ENCODE measurements around the gene ARRDC1.
A peak's percentile ranks its signal among the peaks of the same experiment; 100 is the strongest.
"Not testable (repeated sequence)": the region's sequence is repeated elsewhere in the genome, so short reads cannot be mapped to it uniquely, and the experiment has no call there.

The ARRDC1 gene

GRCh38 chr9:137605121-137606004 is at the start of gene ARRDC1:
ARRDC1 (plus strand) TSS chr9:137605686; CDS start chr9:137605718, 32 bp downstream.
- DNase-seq, result peak; percentile 72

GRCh38 chr9:137556069-137556838 is 49.2 kb upstream of the ARRDC1 start:
- DNase-seq, result no peak

DNA sequence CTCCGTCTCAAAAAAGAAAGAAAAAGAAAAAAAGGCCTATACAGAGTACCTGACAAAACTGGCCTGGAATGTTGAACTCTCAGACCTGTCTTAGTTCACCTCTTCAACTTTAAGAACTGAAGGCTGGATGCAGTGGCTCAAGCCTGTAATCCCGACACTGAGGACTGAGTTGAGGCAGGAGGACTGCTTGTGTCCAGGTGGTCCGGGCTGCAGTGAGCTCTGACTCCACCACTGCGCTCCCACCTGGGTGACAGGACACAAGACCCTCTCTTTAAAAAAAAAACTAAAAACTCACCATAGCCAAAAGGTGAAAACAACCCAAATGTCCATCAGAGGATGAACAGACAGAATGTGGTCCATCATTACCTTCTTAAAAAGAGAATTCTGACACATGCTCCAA is 47.4 kb upstream of the ARRDC1 start:
- no peak for DNase-seq

DNA sequence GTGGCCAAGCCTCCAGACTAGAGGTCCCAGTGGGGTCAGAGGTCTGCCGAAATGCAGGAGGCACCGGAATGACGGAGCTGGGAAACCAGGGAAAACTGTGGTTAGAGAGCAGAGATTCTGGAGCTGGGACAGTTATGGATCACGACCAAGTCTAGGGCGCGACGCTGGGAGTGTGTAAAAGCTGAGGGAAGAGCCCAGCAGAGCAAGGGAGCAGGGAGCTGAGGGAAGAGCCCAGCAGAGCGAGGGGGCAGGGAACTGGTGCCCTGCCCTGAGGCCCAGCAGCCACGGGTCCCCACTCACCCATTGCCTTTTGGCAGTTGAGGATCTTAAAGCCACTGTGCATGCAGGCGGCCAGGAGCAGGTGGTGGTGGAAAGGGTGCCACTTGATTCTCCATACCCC is 41.4 kb upstream of the ARRDC1 start:
- DNase-seq, result no peak

DNA sequence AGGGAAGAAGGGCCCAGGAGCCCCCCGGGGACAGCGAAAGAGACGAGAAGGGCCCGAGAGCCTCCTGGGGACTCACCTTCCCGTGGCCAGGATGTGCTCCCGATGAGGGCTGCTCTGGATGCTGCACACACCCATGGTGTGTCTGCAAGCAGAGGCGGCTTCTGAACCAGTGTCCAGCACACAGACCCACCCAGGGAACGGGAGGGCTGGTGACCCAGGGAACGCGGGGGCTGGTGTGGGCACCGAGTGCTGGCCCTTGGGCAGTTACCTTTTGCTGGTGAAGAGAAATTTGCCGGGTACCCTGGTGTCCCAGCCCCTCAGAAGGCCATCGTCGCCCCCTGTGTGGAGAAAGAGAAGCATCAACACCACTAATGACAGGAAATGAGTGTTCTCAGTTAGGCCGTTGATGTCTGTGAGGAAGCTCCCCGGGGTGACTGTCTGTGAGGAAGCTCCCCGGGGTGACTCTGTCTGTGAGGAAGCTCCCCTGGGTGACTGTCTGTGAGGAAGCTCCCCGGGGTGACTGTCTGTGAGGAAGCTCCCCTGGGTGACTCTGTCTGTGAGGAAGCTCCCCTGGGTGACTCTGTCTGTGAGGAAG is 40.6 kb upstream of the ARRDC1 start:
- no peak for DNase-seq

GRCh38 chr9:137568445-137568844 is 37.0 kb upstream of the ARRDC1 start:
- DNase-seq, result not testable (repeated sequence)

DNA sequence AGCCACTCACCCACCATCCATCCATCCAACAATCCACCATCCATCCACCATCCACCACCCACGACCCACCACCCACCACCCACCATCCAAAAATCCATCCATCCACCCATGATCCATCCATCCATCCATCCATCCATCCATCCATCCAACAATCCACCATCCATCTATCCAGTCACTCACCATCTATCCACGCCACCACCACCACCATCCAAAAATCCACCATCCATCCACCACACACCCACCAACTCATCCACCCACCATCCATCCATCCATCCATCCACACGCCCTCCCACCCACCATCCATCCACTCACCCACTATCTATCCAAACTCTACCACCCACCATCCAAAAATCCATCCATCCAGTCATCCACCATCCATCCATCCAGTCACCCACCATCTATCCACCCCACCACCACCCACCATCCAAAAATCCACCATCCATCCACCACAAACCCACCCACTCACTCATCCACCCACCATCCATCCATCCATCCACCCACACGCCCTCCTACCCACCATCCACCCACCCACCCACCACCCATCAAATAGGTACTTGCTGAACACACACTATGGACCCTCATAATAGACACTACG is 35.8 kb upstream of the ARRDC1 start:
- no peak for DNase-seq

- no peak for DNase-seq
Measured at GRCh38 chr9:137570566-137570965, 34.9 kb upstream of the ARRDC1 start.

DNA sequence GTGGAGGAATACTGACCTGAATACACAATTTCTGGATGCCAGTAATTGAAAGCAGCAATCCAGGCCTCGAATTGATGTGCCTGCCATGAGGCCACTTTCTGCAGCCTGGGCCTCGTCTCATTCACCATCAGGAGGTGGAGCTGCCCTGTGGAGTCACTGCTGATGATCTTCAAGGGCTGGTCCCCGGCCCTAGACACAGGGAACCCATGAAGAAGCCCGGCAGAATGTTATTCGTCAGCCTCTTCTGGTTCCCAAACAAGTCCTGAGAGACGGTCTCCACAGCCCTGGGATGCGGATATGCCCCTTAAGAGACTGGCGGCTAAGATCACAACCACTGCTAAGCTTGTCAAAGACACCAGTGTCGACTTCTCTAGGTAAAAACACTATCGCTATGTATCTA is 31.3 kb upstream of the ARRDC1 start:
- DNase-seq, result no peak

- no peak for DNase-seq
Measured at GRCh38 chr9:137575364-137575715, 30.1 kb upstream of the ARRDC1 start.

DNA sequence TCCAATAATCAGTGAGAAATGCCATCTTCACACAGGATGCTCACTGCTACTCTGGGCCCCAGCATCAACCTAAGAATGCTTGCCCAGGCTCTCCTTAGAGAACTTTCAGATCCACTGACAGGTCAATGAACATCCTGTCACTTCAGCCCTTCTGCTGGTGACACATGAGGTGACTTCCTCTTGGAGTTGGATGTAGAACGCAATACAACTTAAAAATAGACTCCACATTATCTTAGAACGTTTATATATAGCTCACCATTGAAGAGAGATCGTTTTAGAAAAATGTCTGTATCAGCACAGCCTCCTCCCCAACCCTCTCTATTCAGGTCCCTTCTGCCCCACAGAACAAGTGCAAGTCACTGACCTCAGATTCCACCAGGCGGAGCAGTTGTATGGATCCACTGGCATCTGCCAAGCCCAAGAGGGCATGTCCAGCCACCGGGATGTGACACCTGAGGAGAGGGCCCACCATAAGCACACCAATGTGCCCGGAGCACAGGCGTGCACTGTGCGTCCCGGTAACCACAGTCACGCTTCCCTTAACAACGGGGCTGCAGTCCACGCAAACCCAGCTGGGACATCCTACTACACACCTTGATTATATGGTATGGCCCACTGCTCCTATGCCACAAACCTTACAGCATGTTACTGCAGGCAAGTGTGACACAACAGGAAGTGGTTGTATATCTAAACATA is 29.6 kb upstream of the ARRDC1 start:
- DNase-seq, result no peak

DNA sequence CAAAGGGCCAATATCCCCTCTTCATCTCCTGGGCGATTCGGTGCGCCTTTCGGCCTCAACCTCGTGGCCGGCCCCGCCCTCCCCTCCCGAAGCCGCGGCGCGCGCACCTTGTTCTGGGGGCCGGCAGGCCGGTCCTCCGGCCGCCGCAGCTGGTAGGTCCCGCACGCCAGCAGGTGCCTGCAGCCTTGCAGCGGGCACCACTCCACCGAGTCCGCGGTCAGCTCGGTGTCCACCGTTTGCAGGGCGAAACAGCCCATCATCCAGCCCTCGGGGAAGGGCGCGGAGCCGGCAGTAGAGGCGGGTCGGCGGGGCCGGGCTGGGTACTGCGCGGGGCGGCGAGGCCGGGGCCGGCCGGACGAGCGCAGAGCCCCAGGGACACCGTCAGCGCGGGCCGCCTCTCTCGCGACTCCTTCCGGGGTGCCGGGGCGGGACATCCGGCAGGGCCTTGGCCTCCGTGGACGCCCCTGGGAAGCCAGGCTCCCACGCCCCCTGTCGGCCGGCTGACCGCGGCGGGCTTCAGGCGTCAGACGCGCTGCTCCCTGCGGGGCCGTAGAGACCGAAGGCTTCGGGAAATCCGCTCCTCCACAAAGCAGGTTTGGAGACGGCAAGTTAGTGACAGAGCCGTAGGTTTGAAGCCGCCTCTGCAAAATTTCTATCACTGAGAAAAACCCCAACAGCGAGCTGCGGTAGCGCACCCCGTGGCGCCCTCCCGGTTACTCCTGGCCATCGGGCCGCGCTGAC is 26.8 kb upstream of the ARRDC1 start, which contains the start of gene DPH7:
TSS of gene DPH7 (minus strand) at position 408 of the 741 bp plus-strand sequence. CDS start at position 260, 148 bp downstream.
- peak; percentile 73 for DNase-seq

DNA sequence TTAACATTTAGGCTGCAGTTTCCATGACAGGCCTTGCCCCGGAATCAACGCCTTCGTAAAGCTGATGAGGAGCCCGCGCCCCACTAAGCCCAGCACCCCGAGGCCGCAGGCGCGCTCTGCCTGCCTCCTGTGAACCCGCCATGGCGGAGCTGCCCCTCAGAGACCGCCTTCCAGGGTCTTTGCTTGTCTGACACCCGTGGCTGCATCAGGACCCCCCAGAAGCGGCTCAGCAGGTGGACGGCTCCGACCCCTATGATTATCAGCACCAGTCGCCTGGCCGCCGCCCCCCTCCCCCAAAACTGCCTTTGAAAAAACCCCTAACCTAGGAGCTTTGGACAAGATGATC is 26.3 kb upstream of the ARRDC1 start:
- DNase-seq, result no peak

GRCh38 chr9:137580209-137580953 is 25.1 kb upstream of the ARRDC1 start:
- DNase-seq, result no peak

- DNase-seq, result no peak
Measured at GRCh38 chr9:137580954-137581322, 24.5 kb upstream of the ARRDC1 start.

DNA sequence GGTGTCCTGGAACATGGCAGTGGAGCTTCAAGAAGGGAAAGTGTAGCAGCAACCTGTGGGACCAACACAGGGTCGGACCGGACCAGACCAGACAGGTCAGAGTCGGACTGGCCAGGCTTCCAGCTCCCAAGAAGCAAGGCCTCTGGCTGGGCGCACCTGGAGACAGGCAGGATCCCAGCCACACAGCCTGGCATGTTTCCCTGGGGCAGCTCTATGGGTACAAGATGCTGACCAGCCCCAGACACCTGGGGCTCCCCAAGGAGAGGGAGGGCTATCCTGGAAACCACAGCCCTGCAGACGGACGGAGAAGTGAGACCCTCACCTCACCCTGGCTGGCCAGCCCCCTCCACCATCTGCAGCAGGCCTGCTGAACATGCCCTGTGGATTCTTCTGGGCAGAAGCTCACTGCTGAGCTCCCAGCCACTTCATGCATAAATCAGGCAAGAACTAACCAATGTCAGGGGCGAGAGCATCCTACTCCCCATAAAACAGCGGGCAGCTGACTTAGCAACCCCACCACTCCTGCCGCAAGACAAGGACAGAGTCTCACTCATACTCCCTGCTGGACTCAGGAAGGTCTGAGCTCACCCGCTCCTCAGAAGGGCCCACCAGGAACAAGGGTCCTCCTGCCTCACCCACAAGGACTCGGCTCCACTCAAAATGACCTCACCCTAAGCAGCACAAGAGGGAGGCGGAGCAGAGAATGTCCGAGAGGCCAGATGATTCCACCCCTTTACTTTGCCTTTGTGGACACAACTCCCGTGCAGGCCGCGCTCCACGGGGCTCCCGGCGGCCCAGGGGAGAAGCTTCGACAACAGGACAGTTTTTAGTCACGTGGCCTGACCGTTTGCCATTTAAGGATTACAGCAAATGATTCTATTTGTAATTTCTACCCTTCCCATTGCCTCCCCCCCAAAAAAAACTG is 23.9 kb upstream of the ARRDC1 start:
- DNase-seq, result no peak

DNA sequence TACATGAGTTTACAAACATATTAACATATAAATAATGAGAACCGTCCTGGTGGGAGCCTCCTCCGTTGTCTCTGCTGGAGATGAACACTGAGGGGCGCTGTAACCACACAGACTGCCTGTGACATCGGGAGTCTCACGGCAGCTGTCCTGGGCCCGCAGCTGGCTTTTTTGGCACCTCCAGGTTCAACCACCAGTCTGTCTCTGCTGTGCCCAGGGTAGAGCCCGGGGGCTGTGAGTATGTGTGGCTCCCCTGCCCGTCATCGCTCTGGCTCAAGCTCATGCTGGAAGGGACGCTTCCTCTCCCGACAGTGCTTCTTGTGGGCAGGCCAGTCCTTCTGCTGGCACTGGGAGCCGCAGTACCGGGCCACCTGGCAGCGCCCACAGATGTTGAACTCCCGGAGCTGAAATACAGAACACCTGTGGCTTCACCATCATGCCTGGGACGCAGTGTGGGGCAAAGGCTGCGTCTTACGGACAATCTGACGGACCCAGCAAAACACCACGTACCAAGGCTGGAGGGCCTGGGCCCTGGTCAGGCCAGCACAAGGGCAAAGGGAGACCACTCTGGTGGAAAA is 23.1 kb upstream of the ARRDC1 start:
- no peak for DNase-seq

- no peak for DNase-seq
Measured at GRCh38 chr9:137583347-137583746, 22.1 kb upstream of the ARRDC1 start.

- no peak for DNase-seq
Measured at GRCh38 chr9:137583957-137584356, 21.5 kb upstream of the ARRDC1 start.

GRCh38 chr9:137586854-137587253 is 18.6 kb upstream of the ARRDC1 start:
- DNase-seq, result no peak

Measured in NCI-H748 treated with DMSO at 0.1 percent for 48 hours (cell line).